GM06990 (cell line): ENCODE data around the gene COL27A1.

Experiments used
- DNase-seq: peaks from one replicate; pipeline ENCODE4 v3.0.0-alpha.2; 2011; ENCODE audit not compliant: insufficient read length; ENCODE audit errors: extremely low read depth
- H3K27me3 ChIP-seq: replicated peaks from 2 replicates; pipeline ENCODE4 v1.6.0; 2011; ENCODE audit warnings: low read length; ENCODE audit not compliant: control insufficient read depth, insufficient read depth
- H3K36me3 ChIP-seq: 2 replicates; pipeline ENCODE4 v1.5.1; 2011; ENCODE audit warnings: low read length; ENCODE audit not compliant: control insufficient read depth, insufficient read depth
- H3K4me3 ChIP-seq: replicated peaks from 2 replicates; pipeline ENCODE4 v1.5.1; 2011; ENCODE audit warnings: low read depth, mild to moderate bottlenecking, control low read depth, low read length
- CTCF ChIP-seq: IDR thresholded peaks from 2 replicates; pipeline ENCODE4 v1.5.1; 2011; ENCODE audit warnings: low read length, control low read depth, mild to moderate bottlenecking, inconsistent platforms; ENCODE audit not compliant: insufficient read depth, poor library complexity, severe bottlenecking

Gene COL27A1

GRCh38 chr9:114294664-114295063 lies 139.3 kb downstream of the COL27A1 start:
- Histone ChIP-seq H3K4me3 (no peak overlapping the region), H3K36me3 (no peaks in the 10 kb centered on the region), H3K27me3 (no peaks in the 10 kb centered on the region)
- no peak for TF ChIP-seq CTCF
- no peak for DNase-seq

- Histone ChIP-seq H3K27me3 (no peaks in the 10 kb centered on the region; the same call in 1 of the 2 replicates), H3K4me3 (no peak overlapping the region), H3K36me3 (no peaks in the 10 kb centered on the region)
- DNase-seq, result no peak
- TF ChIP-seq CTCF, result no peak
These were observed 141.0 kb downstream of the COL27A1 start for GRCh38 chr9:114296338-114296737.

GRCh38 chr9:114299286-114300152 lies 144.2 kb downstream of the COL27A1 start:
- H3K4me3 ChIP-seq, result no peak overlapping the region
- H3K27me3 ChIP-seq, result no peaks in the 10 kb centered on the region; the same call in none of the 2 replicates
- no peak for TF ChIP-seq CTCF
- DNase-seq, result no peak
- H3K36me3 ChIP-seq, result no peaks in the 10 kb centered on the region

GRCh38 chr9:114300153-114300845 lies 145.0 kb downstream of the COL27A1 start:
- Histone ChIP-seq H3K4me3 (no peak overlapping the region), H3K27me3 (no peaks in the 10 kb centered on the region; the same call in none of the 2 replicates), H3K36me3 (no peaks in the 10 kb centered on the region)

More at GRCh38 chr9:114300153-114300845, 145.0 kb downstream of the COL27A1 start:
- no peak for TF ChIP-seq CTCF
- no peak for DNase-seq
